K562 (cell line): ENCODE results near the gene LRRC10B. TPM values are rescaled to one million over a fixed set of nuclear protein-coding genes. Genes with fewer than 3 reads are reported as not detected.

Experiments
- BRCA1 ChIP-seq, 2 experiments: fragments of 450-650 bp in 1 of 2; sonication (generic) in 1 of 2; formaldehyde crosslinking in 1 of 2; IDR thresholded peaks; 2 replicates each; pipeline versions ENCODE4 v1.5.0 to v1.6.1; 2017 to 2020; ENCODE audit warnings: mild to moderate bottlenecking in 1 of 2, missing genetic modification reagents in 1 of 2
- CBX8 ChIP-seq: fragments of 200-600 bp; sonication (generic); IDR thresholded peaks from 2 replicates; pipeline ENCODE4 v1.6.1; 2012; ENCODE audit warnings: borderline replicate concordance, mixed run types, low read depth, mild to moderate bottlenecking, moderate library complexity, mixed read lengths, low read length, control low read depth, inconsistent platforms; ENCODE audit not compliant: poor library complexity, severe bottlenecking; ENCODE audit errors: extremely low read depth
- EP300 ChIP-seq: IDR thresholded peaks from 2 replicates; pipeline ENCODE4 v1.6.1; 2012; ENCODE audit warnings: low read length, improper control_type of control experiment
- FUS ChIP-seq: fragments of 200-400 bp; formaldehyde crosslinking; optimal IDR thresholded peaks from 2 replicates; pipeline ENCODE3; 2017; ENCODE audit warnings: low read depth, low read length
- GABPA ChIP-seq: fragments of 200-800 bp; sonication (Bioruptor generic); conservative IDR thresholded peaks from 2 replicates; pipeline ENCODE4 v1.6.1; 2016; ENCODE audit warnings: low read depth, missing genetic modification characterization, missing compliant biosample characterization
- GATA2 ChIP-seq: sonication (generic); formaldehyde crosslinking; IDR thresholded peaks from 2 replicates; pipeline ENCODE4 v1.4.0; 2020; ENCODE audit warnings: mild to moderate bottlenecking, missing genetic modification reagents
- HIVEP1 ChIP-seq: fragments of 250-450 bp; sonication (Bioruptor Pico); IDR thresholded peaks from 2 replicates; pipeline ENCODE4 v1.4.0; 2020; ENCODE audit warnings: mild to moderate bottlenecking
- MEIS2 ChIP-seq: fragments of 450-650 bp; IDR thresholded peaks from 2 replicates; pipeline ENCODE4 v1.6.1; 2014; ENCODE audit warnings: mild to moderate bottlenecking; ENCODE audit not compliant: partially characterized antibody
- PHB ChIP-seq: fragments of 250-450 bp; sonication (Bioruptor Pico); IDR thresholded peaks from 2 replicates; pipeline ENCODE4 v1.5.0; 2021
- POLR2B ChIP-seq: fragments of 450-650 bp; IDR thresholded peaks from 2 replicates; pipeline ENCODE4 v1.6.1; 2018; ENCODE audit warnings: low read depth; ENCODE audit not compliant: partially characterized antibody
- POLR3A ChIP-seq: IDR thresholded peaks from 2 replicates; pipeline ENCODE4 v1.6.1; 2011; ENCODE audit warnings: borderline replicate concordance, mild to moderate bottlenecking, moderate library complexity; ENCODE audit not compliant: insufficient read length, insufficient read depth; ENCODE audit errors: extremely low read depth
- PRMT5 ChIP-seq: sonication (generic); formaldehyde crosslinking; IDR thresholded peaks from 2 replicates; pipeline ENCODE4 v1.5.0; 2020; ENCODE audit warnings: missing genetic modification reagents
- RBFOX2 ChIP-seq: fragments of 200-400 bp; formaldehyde crosslinking; IDR thresholded peaks from 2 replicates; pipeline ENCODE4 v1.6.1; 2017; ENCODE audit warnings: low read depth, mild to moderate bottlenecking, low read length, moderate library complexity
- RBM15 ChIP-seq: fragments of 200-400 bp; formaldehyde crosslinking; IDR thresholded peaks from 2 replicates; pipeline ENCODE4 v1.6.1; 2018; ENCODE audit warnings: mild to moderate bottlenecking, low read length, moderate library complexity; ENCODE audit not compliant: insufficient read depth
- RBM22 ChIP-seq: fragments of 200-400 bp; formaldehyde crosslinking; IDR thresholded peaks from 2 replicates; pipeline ENCODE4 v1.6.1; 2018; ENCODE audit warnings: low read length, low read depth; ENCODE audit not compliant: poor library complexity, severe bottlenecking
- RFX1 ChIP-seq: fragments of 450-650 bp; IDR thresholded peaks from 2 replicates; pipeline ENCODE4 v1.6.1; 2016; ENCODE audit warnings: mild to moderate bottlenecking, moderate library complexity
- SIN3A ChIP-seq, 2 experiments: fragments of 150-350 bp in 1 of 2; IDR thresholded peaks; 2 replicates each; pipeline ENCODE4 v1.6.1; 2011 to 2016; ENCODE audit warnings: borderline replicate concordance in 2 of 2, low read depth in 2 of 2, low read length in 2 of 2, mild to moderate bottlenecking in 2 of 2, moderate library complexity in 2 of 2; ENCODE audit not compliant: control insufficient read depth in 1 of 2
- SIRT6 ChIP-seq: IDR thresholded peaks from one replicate; pipeline ENCODE4 v1.6.1; 2012; ENCODE audit warnings: low read depth, mild to moderate bottlenecking, control low read depth, inconsistent platforms, low read length, moderate library complexity
- U2AF1 ChIP-seq: fragments of 200-400 bp; formaldehyde crosslinking; optimal IDR thresholded peaks from 2 replicates; pipeline ENCODE3; 2017; ENCODE audit warnings: mild to moderate bottlenecking, low read depth, low read length, moderate library complexity
- U2AF2 ChIP-seq: fragments of 200-400 bp; formaldehyde crosslinking; optimal IDR thresholded peaks from 2 replicates; pipeline ENCODE3; 2017; ENCODE audit warnings: low read depth, mild to moderate bottlenecking, low read length
- ZFX ChIP-seq: sonication (generic); formaldehyde crosslinking; IDR thresholded peaks from 2 replicates; pipeline ENCODE4 v1.8.0; 2022; ENCODE audit warnings: mild to moderate bottlenecking, missing genetic modification reagents, moderate library complexity
- ZNF584 ChIP-seq: fragments of 200-800 bp; sonication (Bioruptor generic); IDR thresholded peaks from 2 replicates; pipeline ENCODE4 v1.6.1; 2016; ENCODE audit warnings: low read depth, mild to moderate bottlenecking, missing genetic modification characterization, missing compliant biosample characterization
- ZNF77 ChIP-seq: fragments of 250-450 bp; sonication (Bioruptor Pico); IDR thresholded peaks from 2 replicates; pipeline ENCODE4 v1.5.0; 2020
- ZNF780A ChIP-seq: fragments of 250-450 bp; sonication (Bioruptor Pico); IDR thresholded peaks from 2 replicates; pipeline ENCODE4 v1.5.0; 2021; ENCODE audit warnings: mild to moderate bottlenecking
- polyA plus RNA-seq, 8 experiments: library from polyadenylated mRNA; depleted of rRNA in 4 of 8; stranded (reverse) in 5 of 8; unstranded in 3 of 8; fragments of >200 nt; fragmentation: Nextera tagmentation in 2 of 8; fragmentation: Illumina TruSeq in 1 of 8; extraction: Ambion mirVana in 2 of 8; extraction: Trizol in 1 of 8; gene quantifications; 2 replicates each; pipeline versions ENCODE4 v1.2.1 to v1.2.3, GENCODE V29; 2011 to 2014; ENCODE audit warnings: inconsistent platforms in 1 of 8, missing spikeins in 1 of 8
- total RNA-seq, 7 experiments: library from RNA; depleted of rRNA in 6 of 7; stranded (reverse); fragments of >200 nt in 6 of 7; fragmentation: Illumina TruSeq in 2 of 7; extraction: Trizol in 2 of 7; gene quantifications; 2 replicates each; pipeline versions ENCODE4 v1.2.1 to v1.2.3, GENCODE V29; 2011 to 2021; ENCODE audit warnings: low replicate concordance in 1 of 7
- TF ChIP-seq, protein P1 (sequence below): sonication (generic); formaldehyde crosslinking; IDR thresholded peaks from 2 replicates; pipeline ENCODE4 v1.8.1; 2023; ENCODE audit warnings: mild to moderate bottlenecking, missing genetic modification reagents
- TF ChIP-seq, protein P2 (sequence below): sonication (generic); formaldehyde crosslinking; IDR thresholded peaks from 2 replicates; pipeline ENCODE4 v1.5.0; 2020; ENCODE audit warnings: missing genetic modification reagents
- TF ChIP-seq, protein P3 (sequence below): sonication (generic); formaldehyde crosslinking; IDR thresholded peaks from 2 replicates; pipeline ENCODE4 v1.8.0; 2022; ENCODE audit warnings: missing genetic modification reagents, mild to moderate bottlenecking, borderline replicate concordance

Gene LRRC10B
- total and polyA plus RNA-seq, 9 of the 15 experiments (the other 6 are each of a cell fraction or from before 2014, with no cell fraction given) = 0.11 TPM; not detected in 8

DNA sequence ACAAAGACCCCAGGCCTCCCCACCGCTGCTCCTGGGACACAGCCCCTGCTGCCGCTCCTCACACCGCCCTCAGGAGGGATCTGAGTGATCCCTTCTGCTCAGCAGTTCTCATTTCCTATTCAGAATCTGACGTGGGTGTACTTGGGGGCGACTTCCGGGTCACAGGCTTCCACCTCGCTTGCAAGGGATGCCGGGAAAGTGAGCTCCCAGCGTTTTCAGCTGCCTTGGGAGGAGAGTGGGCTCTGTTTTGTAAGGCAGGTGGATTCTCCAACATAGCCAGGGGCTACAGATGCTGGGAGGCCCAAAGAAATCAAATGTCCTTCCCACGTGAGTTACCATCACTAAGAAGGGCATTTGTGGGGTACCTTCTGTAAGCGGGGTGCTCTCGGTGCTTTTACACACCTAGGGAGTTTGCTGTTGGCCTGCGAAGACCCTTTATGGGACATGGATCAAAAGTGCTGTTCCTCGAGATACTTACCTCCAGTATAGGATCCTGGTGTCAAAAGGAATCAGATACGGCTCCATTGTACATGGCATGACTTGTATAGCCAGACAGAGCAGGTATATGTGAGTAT, 9.7 kb upstream of the LRRC10B start (continued):
- TF ChIP-seq ZFX (CRISPR knock-in tag) (no peak), POLR2B (peak; percentile 64), ZNF780A (no peak), HIVEP1 (CRISPR knock-in tag) (no peak), FUS (no peak), U2AF2 (no peak), PHB (CRISPR knock-in tag) (no peak), PRMT5 (CRISPR knock-in tag) (no peak), POLR3A (no peak), SIN3A (IDR thresholded peaks at IDR 0.05; ENCODE audit: borderline replicate concordance in 2 of 2, control insufficient read depth in 1 of 2, low read depth in 2 of 2, low read length in 2 of 2) (peak in 1 of 2 experiments; percentile 74; a peak in 2 of 4 replicates), RBFOX2 (peak; percentile 66), RBM22 (no peak), U2AF1 (no peak), ZNF77 (CRISPR knock-in tag) (no peak), GABPA (tag) (peak; percentile 69), CBX8 (no peak), SIRT6 (no peak), RBM15 (no peak), GATA2 (no peak), ZNF584 (CRISPR knock-in tag) (no peak), RFX1 (no peak), MEIS2 (no peak), BRCA1 (IDR thresholded peaks at IDR 0.05) (no peak), BRCA1 (CRISPR knock-in tag; IDR thresholded peaks at IDR 0.05) (no peak), EP300 (no peak)
- TF ChIP-seq, protein P1, sequence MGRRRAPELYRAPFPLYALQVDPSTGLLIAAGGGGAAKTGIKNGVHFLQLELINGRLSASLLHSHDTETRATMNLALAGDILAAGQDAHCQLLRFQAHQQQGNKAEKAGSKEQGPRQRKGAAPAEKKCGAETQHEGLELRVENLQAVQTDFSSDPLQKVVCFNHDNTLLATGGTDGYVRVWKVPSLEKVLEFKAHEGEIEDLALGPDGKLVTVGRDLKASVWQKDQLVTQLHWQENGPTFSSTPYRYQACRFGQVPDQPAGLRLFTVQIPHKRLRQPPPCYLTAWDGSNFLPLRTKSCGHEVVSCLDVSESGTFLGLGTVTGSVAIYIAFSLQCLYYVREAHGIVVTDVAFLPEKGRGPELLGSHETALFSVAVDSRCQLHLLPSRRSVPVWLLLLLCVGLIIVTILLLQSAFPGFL (CRISPR knock-in tag) = no peak
- TF ChIP-seq, protein P2, sequence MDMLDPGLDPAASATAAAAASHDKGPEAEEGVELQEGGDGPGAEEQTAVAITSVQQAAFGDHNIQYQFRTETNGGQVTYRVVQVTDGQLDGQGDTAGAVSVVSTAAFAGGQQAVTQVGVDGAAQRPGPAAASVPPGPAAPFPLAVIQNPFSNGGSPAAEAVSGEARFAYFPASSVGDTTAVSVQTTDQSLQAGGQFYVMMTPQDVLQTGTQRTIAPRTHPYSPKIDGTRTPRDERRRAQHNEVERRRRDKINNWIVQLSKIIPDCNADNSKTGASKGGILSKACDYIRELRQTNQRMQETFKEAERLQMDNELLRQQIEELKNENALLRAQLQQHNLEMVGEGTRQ = no peak
- TF ChIP-seq, protein P3, sequence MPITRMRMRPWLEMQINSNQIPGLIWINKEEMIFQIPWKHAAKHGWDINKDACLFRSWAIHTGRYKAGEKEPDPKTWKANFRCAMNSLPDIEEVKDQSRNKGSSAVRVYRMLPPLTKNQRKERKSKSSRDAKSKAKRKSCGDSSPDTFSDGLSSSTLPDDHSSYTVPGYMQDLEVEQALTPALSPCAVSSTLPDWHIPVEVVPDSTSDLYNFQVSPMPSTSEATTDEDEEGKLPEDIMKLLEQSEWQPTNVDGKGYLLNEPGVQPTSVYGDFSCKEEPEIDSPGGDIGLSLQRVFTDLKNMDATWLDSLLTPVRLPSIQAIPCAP (CRISPR knock-in tag) = no peak
